Keratinocyte (primary cell): Measurements from ENCODE around the gene MGAT4A. TPM values are rescaled to one million over a fixed set of nuclear protein-coding genes. Genes with fewer than 3 reads are reported as not detected.

Experiments used
- DNase-seq: peaks from one replicate; pipeline ENCODE4 v3.0.0-alpha.2; 2011; ENCODE audit warnings: low read depth, missing footprints, low spot score
- FAIRE-seq: peaks from 2 replicates; lab custom pipeline; 2011; peaks lifted over from hg19 to GRCh38; lab: Jason Lieb, UNC
- H2AFZ ChIP-seq: 2 replicates; pipeline ENCODE4 v1.6.0; 2012; ENCODE audit warnings: low read length, control low read depth, inconsistent platforms; ENCODE audit not compliant: control insufficient read depth
- H3K27ac ChIP-seq: 2 replicates; pipeline ENCODE4 v1.5.1; 2011; ENCODE audit warnings: low read length; ENCODE audit not compliant: control insufficient read depth, insufficient read depth
- H3K27me3 ChIP-seq: 3 replicates; pipeline ENCODE4 v1.6.0; 2011; ENCODE audit warnings: low read length; ENCODE audit not compliant: control insufficient read depth, insufficient read depth; ENCODE audit errors: extremely low read depth
- H3K36me3 ChIP-seq, 2 experiments: 2 replicates in 1 of 2; 3 replicates in 1 of 2; pipeline ENCODE4 v1.5.1; 2011; ENCODE audit warnings: low read length in 2 of 2, mild to moderate bottlenecking in 1 of 2; ENCODE audit not compliant: control insufficient read depth in 2 of 2, insufficient read depth in 2 of 2; ENCODE audit errors: extremely low read depth in 1 of 2
- H3K4me1 ChIP-seq: 3 replicates; pipeline ENCODE4 v1.5.1; 2011; ENCODE audit warnings: low read length; ENCODE audit not compliant: control insufficient read depth, insufficient read depth; ENCODE audit errors: extremely low read depth
- H3K4me2 ChIP-seq: 3 replicates; pipeline ENCODE4 v1.6.0; 2011; ENCODE audit warnings: low read depth, low read length; ENCODE audit not compliant: control insufficient read depth, insufficient read depth; ENCODE audit errors: extremely low read depth
- H3K4me3 ChIP-seq, 3 experiments: fragments of 200-600 bp in 1 of 3; sonication (generic) in 1 of 3; 2 replicates in 2 of 3; 3 replicates in 1 of 3; pipeline ENCODE4 v1.5.1; 2011 to 2016; ENCODE audit warnings: low read length in 3 of 3, mild to moderate bottlenecking in 3 of 3, control low read depth in 2 of 3, inconsistent platforms in 1 of 3, low read depth in 1 of 3, mixed read lengths in 1 of 3, mixed run types in 1 of 3, moderate library complexity in 1 of 3; ENCODE audit not compliant: control insufficient read depth in 2 of 3, insufficient read depth in 2 of 3; ENCODE audit errors: extremely low read depth in 1 of 3
- H3K79me2 ChIP-seq: 2 replicates; pipeline ENCODE4 v1.6.0; 2012; ENCODE audit warnings: low read length; ENCODE audit not compliant: control insufficient read depth, insufficient read depth
- H3K9ac ChIP-seq: 3 replicates; pipeline ENCODE4 v1.6.0; 2011; ENCODE audit warnings: low read length; ENCODE audit not compliant: control insufficient read depth, insufficient read depth; ENCODE audit errors: extremely low read depth
- H3K9me1 ChIP-seq: 3 replicates; pipeline ENCODE4 v1.6.0; 2011; ENCODE audit warnings: low read length; ENCODE audit not compliant: control insufficient read depth, insufficient read depth; ENCODE audit errors: extremely low read depth
- H3K9me3 ChIP-seq: 2 replicates; pipeline ENCODE4 v1.5.1; 2012; ENCODE audit warnings: low read depth, low read length; ENCODE audit not compliant: control insufficient read depth
- H4K20me1 ChIP-seq: 3 replicates; pipeline ENCODE4 v1.6.0; 2011; ENCODE audit warnings: low read length; ENCODE audit not compliant: control insufficient read depth, insufficient read depth; ENCODE audit errors: extremely low read depth
- CTCF ChIP-seq, 3 experiments: IDR thresholded peaks in 1 of 3; conservative IDR thresholded peaks in 1 of 3; optimal IDR thresholded peaks in 1 of 3; 2 replicates in 2 of 3; 3 replicates in 1 of 3; pipeline versions ENCODE3 to v1.5.1; 2011; ENCODE audit warnings: low read length in 3 of 3, mild to moderate bottlenecking in 3 of 3, moderate library complexity in 2 of 3, control low read depth in 1 of 3, inconsistent platforms in 1 of 3; ENCODE audit not compliant: insufficient read depth in 2 of 3; ENCODE audit errors: extremely low read depth in 1 of 3
- EZH2 ChIP-seq: IDR thresholded peaks from one replicate; pipeline ENCODE4 v1.6.1; 2012; ENCODE audit warnings: inconsistent platforms, mild to moderate bottlenecking, low read length, moderate library complexity
- dilution Hi-C: fragments of 300-500 bp; cut with MboI; formaldehyde crosslinking; loops from one replicate; pipeline ENCODE4 v1.7.0; 2020; ENCODE audit warnings: low sequenced_read_pairs; ENCODE audit not compliant: extremely low pct_ligation_motif_present
- polyA plus RNA-seq, 5 experiments: library from polyadenylated mRNA; depleted of rRNA in 3 of 5; stranded (reverse) in 3 of 5; stranded (forward) in 1 of 5; unstranded in 1 of 5; fragments of >200 nt; gene quantifications; 1 replicate in 1 of 5; 2 replicates in 3 of 5; 3 replicates in 1 of 5; pipeline versions ENCODE4 v1.2.1 to v1.2.3, GENCODE V29; 2011 to 2012; ENCODE audit warnings: missing spikeins in 2 of 5, low read depth in 1 of 5, low replicate concordance in 1 of 5

MGAT4A gene
- polyA plus RNA-seq, 1 donor (not counting 4 experiments of a cell fraction or from before 2014, with no cell fraction given) = 0.81 TPM

GRCh38 chr2:98739020-98739419 lies 8.1 kb upstream of the MGAT4A start:
- no peaks in the 10 kb centered on the region for H3K9me3 ChIP-seq
- no peaks in the 10 kb centered on the region for H3K27me3 ChIP-seq
- FAIRE-seq (no peak), DNase-seq (no peak)
- no peaks in the 10 kb centered on the region for H4K20me1 ChIP-seq
- no peak overlapping the region for H3K4me2 ChIP-seq
- TF ChIP-seq CTCF (optimal IDR thresholded peaks at IDR 0.05 in 1 of 3, IDR thresholded peaks at IDR 0.05 in 1 of 3, conservative IDR thresholded peaks at IDR 0.05 in 1 of 3; ENCODE audit: extremely low read depth in 1 of 3, insufficient read depth in 2 of 3, low read length in 3 of 3) (no peak), EZH2 (no peak)
- H3K27ac ChIP-seq = no peak overlapping the region
- no peaks in the 10 kb centered on the region for H3K36me3 ChIP-seq
- peaks cover 4% of the 10 kb centered on the region for H3K4me1 ChIP-seq
- H3K9ac ChIP-seq = no peak overlapping the region
- H3K4me3 ChIP-seq = no peak overlapping the region
- dilution Hi-C loops = no loop called here
- H3K79me2 ChIP-seq = no peaks in the 10 kb centered on the region
- no peak overlapping the region for H2AFZ ChIP-seq
- no peaks in the 10 kb centered on the region for H3K9me1 ChIP-seq

- dilution Hi-C loops = no loop called here
- Histone ChIP-seq H2AFZ (no peak overlapping the region), H3K27me3 (no peaks in the 10 kb centered on the region), H3K36me3 (no peaks in the 10 kb centered on the region), H3K27ac (no peak overlapping the region), H3K79me2 (no peaks in the 10 kb centered on the region), H3K4me1 (peaks cover 4% of the 10 kb centered on the region), H3K4me2 (no peak overlapping the region), H3K4me3 (no peak overlapping the region), H3K9me3 (no peaks in the 10 kb centered on the region), H4K20me1 (no peaks in the 10 kb centered on the region), H3K9me1 (no peaks in the 10 kb centered on the region), H3K9ac (no peak overlapping the region)
- no peak for FAIRE-seq
- no peak for DNase-seq
- TF ChIP-seq EZH2 (no peak), CTCF (optimal IDR thresholded peaks at IDR 0.05 in 1 of 3, IDR thresholded peaks at IDR 0.05 in 1 of 3, conservative IDR thresholded peaks at IDR 0.05 in 1 of 3; ENCODE audit: extremely low read depth in 1 of 3, insufficient read depth in 2 of 3, low read length in 3 of 3) (no peak)
Measured at GRCh38 chr2:98738304-98738703, 7.4 kb upstream of the MGAT4A start.
